GM18868 (cell line): ENCODE measurements around the gene SRD5A2.

Experiments
- ATAC-seq: cut with Tn5 transposase; IDR thresholded peaks from one replicate; pipeline ENCODE4 v1.9.1; 2021; ENCODE audit warnings: mild to moderate bottlenecking, moderate library complexity; ENCODE audit not compliant: unreplicated experiment

The SRD5A2 gene, protein sequence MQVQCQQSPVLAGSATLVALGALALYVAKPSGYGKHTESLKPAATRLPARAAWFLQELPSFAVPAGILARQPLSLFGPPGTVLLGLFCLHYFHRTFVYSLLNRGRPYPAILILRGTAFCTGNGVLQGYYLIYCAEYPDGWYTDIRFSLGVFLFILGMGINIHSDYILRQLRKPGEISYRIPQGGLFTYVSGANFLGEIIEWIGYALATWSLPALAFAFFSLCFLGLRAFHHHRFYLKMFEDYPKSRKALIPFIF

GRCh38 chr2:31580321-31581117, at the start of gene SRD5A2:
SRD5A2 (minus strand) TSS chr2:31580938; CDS start chr2:31580900, 38 bp downstream.
- no peak for ATAC-seq

DNA sequence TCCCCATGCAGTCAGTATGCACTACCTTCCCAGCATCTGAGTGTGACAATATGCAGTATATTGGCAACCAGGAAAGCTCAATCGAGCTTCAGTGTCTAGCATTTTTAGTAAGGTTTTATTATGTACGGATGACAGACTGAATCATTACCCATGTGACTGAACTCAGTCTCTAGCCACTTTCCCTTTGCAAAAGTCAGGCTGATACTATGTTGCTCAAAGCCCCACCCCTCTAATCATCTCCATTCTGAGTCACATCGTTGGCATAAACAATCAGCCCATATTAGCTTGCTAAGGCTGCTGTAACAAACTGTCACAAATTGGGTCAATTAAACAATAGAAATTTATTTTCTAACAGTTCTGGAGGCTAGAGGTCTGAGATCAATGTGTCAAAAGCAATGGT, 25.8 kb upstream of the SRD5A2 start:
- no peak for ATAC-seq

DNA sequence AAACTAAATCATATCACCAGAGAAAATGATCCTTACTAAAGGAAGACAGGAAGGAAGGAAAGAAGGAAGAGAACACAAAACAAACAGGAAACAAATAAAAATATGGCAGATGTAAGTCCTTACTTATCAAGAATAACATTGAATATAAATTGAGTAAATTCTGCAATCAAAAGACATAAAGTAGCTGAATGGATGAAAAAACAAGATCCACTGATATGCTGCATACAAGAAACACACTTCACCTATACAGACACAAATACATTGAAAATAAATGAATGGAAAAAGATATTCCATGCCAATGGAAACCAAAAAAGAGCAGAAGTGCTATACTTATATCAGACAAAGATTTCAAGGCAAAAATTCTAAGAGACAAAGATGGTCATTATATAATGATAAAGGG, 18.0 kb upstream of the SRD5A2 start:
- ATAC-seq: no peak

DNA sequence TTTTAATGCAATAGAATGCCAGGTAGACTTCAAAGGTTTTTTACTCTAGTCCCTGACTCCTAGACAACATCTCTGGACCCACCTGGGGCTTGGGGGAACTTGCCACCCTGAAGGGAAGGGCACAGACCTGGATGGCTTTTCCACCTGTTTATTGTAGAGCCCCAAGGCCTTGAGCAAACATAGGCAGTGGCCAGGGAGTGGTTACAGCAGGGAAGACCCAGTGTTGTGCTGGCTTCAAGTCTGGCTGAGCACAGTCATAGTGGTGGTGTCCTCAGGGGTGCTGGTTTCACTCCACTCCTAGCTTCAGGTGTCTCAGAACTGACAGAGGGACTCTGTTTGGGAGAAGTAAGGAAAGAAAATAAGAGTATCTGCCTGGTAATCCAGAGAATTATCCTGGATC, 5.5 kb upstream of the SRD5A2 start:
- ATAC-seq: no peak

DNA sequence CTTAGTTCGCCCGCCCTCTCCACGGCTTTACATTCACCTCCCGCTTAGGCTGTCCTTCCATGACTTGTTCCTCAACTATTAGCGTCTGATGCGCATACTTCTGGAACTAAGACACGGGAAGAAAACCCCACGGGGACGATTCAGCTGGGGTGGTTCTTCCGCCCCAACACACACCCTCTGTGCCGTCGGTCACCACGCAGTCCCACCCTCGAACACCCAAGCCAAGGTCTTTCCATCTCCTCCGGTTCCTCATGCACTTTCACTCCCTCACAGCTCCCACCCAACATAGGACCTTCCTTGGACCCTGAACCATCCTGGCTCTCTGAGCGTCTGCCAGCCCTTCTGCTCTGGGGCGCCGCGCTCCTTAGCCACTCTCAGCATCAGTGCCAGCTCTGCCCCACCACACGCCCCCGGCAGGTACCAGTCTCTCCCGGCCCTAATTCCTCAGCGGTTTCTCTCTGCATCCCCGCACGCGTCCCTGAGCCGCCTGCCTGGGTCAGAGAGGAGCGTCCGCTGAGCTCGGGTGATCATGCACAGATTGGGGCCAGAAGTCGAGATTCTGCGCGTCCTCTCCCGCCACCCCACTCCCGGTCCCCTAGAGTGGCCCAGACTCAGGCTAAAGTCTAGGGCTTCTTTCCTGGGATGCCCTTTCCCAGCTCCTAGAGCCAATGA, 522 bp upstream of the SRD5A2 start:
- ATAC-seq: no peak

GRCh38 chr2:31579996-31580320, 780 bp downstream of the SRD5A2 start:
- no peak for ATAC-seq

GRCh38 chr2:31578316-31578715, 2.4 kb downstream of the SRD5A2 start:
- ATAC-seq: no peak

- no peak for ATAC-seq
Measured at GRCh38 chr2:31577143-31577542, 3.6 kb downstream of the SRD5A2 start.

DNA sequence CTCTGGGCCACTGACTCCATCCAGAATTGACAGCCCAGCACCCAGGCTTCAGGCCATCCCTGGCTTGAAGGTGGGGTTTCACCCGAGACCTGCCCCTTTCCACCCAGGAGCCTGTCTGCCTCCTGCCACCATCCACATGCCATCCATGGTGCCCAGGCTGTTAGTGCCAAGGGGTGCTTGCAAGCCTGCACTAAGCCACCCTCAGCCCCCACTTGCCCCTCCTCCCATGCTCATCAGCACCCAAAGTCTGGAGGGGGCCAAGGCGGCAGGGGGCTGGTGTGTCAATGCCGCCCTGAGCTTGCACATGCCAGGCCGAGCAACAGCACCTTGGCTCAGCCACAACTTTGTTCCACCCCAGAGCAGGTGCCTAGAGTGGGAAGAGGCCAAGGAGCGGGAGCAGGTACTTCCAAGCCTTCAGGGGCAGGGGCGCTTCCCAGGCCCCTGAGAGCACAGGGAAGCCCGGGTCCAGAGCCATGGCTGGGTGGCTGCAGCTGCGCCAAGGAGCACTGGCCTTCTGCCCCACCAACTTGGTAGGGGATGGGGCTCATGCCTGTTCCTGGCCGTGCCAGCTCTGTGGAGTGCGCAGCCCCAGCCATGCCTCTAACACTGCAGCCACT, 12.0 kb downstream of the SRD5A2 start:
- no peak for ATAC-seq

GRCh38 chr2:31567679-31568078, 13.1 kb downstream of the SRD5A2 start:
- ATAC-seq: no peak

- ATAC-seq: no peak
Measured at GRCh38 chr2:31563273-31563839, 17.4 kb downstream of the SRD5A2 start.

DNA sequence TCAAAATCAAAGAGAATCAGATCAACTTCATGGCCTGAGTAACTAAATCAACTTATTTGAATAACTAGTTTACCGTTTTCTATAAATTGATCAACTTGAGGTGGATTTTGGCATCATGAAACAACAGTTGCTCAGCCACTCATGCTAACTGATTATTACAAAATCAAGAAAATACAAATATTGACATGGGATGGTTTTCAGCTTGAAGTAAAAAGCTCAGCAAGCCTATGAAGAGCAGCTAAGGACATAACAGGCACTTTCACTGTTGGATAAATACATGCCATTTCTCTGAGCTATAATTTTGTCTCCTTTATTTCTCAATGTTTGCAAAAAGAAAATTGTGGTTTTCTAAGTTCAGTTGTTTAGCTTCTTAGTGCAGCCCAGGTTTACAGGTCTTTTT, 18.9 kb downstream of the SRD5A2 start:
- ATAC-seq: no peak

GRCh38 chr2:31558401-31559295, 22.1 kb downstream of the SRD5A2 start:
- ATAC-seq: no peak

- ATAC-seq: no peak
Measured at GRCh38 chr2:31556940-31557339, 23.8 kb downstream of the SRD5A2 start.

DNA sequence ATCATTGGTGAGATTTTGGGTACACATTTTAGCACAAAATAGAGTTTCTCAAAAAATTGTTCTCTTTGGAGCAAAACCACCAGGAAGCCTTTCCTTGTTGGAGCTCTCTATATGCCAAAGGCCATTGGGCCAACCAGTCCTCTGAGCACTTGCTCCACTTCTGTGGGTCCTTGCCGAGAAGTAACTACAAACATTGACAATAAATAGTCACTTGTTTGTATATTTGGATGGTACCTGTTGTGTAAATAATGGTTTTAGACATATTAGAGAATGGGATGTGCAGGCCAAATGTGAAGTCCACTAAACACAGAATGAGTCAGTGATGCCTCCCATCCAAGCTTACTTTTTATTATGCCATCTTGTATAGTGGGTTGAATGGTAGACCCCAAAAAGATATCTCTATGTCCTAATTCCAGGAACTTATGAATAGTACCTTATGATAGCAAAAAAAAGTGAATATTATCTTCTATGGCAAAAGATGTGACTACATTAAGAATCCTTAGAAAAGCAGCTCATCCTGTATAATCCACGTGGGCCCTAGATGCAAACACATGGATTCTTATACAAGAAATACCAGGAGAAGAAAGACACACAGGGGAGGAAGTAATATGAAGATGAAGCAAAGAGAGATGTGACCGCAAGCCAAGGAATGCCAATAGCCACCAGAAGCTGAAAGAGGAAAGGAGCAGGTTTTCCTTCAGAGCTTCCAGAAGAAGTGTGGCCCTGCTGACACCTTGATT, 24.6 kb downstream of the SRD5A2 start:
- ATAC-seq: no peak

DNA sequence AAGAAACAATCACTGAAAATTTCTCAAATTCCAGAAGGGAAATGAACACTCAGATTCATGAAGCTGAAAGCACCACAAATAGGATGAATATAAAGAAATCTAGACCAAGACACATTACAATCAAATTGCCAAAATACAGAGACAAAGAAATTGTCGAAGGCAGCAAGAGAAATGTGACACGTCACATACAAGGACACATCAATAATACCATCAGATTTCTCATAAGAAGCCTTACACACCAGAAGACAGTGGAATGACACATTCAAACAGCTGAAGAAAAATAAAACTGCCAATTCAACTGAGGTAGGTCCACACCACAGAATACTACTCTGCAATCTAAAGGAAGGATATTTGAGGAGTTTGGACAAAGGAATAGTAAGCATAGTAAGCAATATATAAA, 27.4 kb downstream of the SRD5A2 start:
- no peak for ATAC-seq

GRCh38 chr2:31547485-31547884, 33.3 kb downstream of the SRD5A2 start:
- ATAC-seq: no peak

DNA sequence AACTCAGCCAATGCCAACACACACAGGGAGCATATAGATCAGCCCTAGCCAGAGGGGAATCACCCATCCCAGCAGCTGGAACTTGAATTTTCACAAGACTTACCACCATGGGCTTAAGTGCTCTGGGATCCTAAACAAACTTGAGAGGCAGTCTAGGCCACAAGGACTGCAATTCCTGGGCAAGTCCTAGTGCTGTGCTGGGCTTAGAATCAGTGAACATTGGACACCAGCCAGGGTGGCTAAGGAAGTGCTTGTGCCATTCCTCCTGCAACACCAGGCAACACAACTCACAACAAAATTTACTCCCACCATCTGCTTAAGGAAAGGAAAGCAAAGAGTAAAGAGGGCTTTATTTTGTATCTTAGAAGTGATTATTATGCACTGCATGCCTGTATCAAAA, 38.9 kb downstream of the SRD5A2 start:
- ATAC-seq: no peak

DNA sequence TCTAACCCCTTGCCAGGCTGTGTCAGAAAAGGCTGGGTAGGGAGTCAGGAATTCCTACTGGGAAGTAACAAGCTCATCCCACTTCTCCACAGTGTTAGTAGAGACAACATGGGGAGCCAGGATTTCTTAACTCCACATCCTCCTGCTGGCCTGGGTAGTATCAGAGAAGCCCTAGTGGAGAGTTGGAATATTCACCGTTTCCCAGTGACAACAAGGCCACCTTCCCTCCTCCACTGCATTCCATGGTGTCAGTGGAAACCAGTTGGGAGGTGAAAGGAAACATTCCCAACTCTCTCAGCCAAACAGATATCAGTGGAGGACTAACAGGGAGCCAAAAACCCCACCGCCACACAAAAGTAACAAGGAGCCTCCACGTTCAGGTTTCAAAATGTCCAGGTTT, 41.2 kb downstream of the SRD5A2 start:
- no peak for ATAC-seq

- ATAC-seq: no peak
Measured at GRCh38 chr2:31535768-31536167, 45.0 kb downstream of the SRD5A2 start.
